Neural progenitor cell (in vitro differentiated cells): Measurements from ENCODE around the gene AK8. TPM values are rescaled to one million over a fixed set of nuclear protein-coding genes. Genes with fewer than 3 reads are reported as not detected.

ENCODE experiments used
- DNase-seq: peaks from one replicate; pipeline ENCODE4 v3.0.0-alpha.2; 2016; ENCODE audit warnings: low spot score
- H2AFZ ChIP-seq: fragments of 200-600 bp; sonication (generic); replicated peaks from 2 replicates; pipeline ENCODE4 v1.6.1; 2016; ENCODE audit warnings: antibody characterized with exemption
- H3F3A ChIP-seq: fragments of 200-600 bp; sonication (generic); 2 replicates; pipeline ENCODE4 v1.6.1; 2016; ENCODE audit warnings: antibody characterized with exemption, low read depth
- H3K27ac ChIP-seq: fragments of 200-600 bp; sonication (generic); 2 replicates; pipeline ENCODE4 v1.5.1; 2016; ENCODE audit warnings: mild to moderate bottlenecking
- H3K27me3 ChIP-seq: fragments of 200-600 bp; sonication (generic); 2 replicates; pipeline ENCODE4 v1.6.1; 2016; ENCODE audit warnings: mild to moderate bottlenecking, moderate library complexity
- H3K36me3 ChIP-seq: fragments of 200-600 bp; sonication (generic); 2 replicates; pipeline ENCODE4 v1.5.1; 2016
- H3K4me1 ChIP-seq: fragments of 200-600 bp; sonication (generic); 2 replicates; pipeline ENCODE4 v1.6.1; 2016; ENCODE audit warnings: mixed run types
- H3K4me2 ChIP-seq: fragments of 200-600 bp; sonication (generic); 2 replicates; pipeline ENCODE4 v1.6.1; 2016
- H3K4me3 ChIP-seq: fragments of 200-600 bp; sonication (generic); 2 replicates; pipeline ENCODE4 v1.5.1; 2016
- H3K79me2 ChIP-seq: fragments of 200-600 bp; sonication (generic); 2 replicates; pipeline ENCODE4 v1.6.1; 2016; ENCODE audit warnings: low read depth
- H3K9ac ChIP-seq: fragments of 200-600 bp; sonication (generic); 2 replicates; pipeline ENCODE4 v1.6.1; 2016
- H3K9me3 ChIP-seq: fragments of 200-600 bp; sonication (generic); 2 replicates; pipeline ENCODE4 v1.5.1; 2016; ENCODE audit warnings: low read depth
- H4K20me1 ChIP-seq: fragments of 200-600 bp; sonication (generic); 2 replicates; pipeline ENCODE4 v1.6.1; 2016; ENCODE audit warnings: low read depth
- H3K27ac Mint-ChIP-seq: 3 replicates; pipeline ENCODE4 v1.8.0; 2021; ENCODE audit warnings: mixed read lengths
- H3K27me3 Mint-ChIP-seq: 2 replicates; pipeline ENCODE4 v1.8.0; 2022; ENCODE audit warnings: low read depth, mild to moderate bottlenecking, inconsistent platforms, moderate library complexity, mixed read lengths; ENCODE audit not compliant: insufficient read depth
- H3K36me3 Mint-ChIP-seq: 3 replicates; pipeline ENCODE4 v1.8.0; 2021; ENCODE audit warnings: mixed read lengths
- H3K4me1 Mint-ChIP-seq: 3 replicates; pipeline ENCODE4 v1.8.0; 2021; ENCODE audit warnings: mixed read lengths
- H3K4me3 Mint-ChIP-seq: 3 replicates; pipeline ENCODE4 v1.8.0; 2021; ENCODE audit warnings: mild to moderate bottlenecking, moderate library complexity, mixed read lengths
- H3K9me3 Mint-ChIP-seq: 3 replicates; pipeline ENCODE4 v1.8.0; 2020; ENCODE audit warnings: mixed read lengths
- EZH2 ChIP-seq: fragments of 200-600 bp; sonication (generic); IDR thresholded peaks from 2 replicates; pipeline ENCODE4 v1.6.1; 2017; ENCODE audit warnings: antibody characterized with exemption, mild to moderate bottlenecking, moderate library complexity
- EZH2phosphoT487 ChIP-seq: fragments of 200-600 bp; sonication (generic); IDR thresholded peaks from 2 replicates; pipeline ENCODE4 v1.6.1; 2017; ENCODE audit warnings: antibody characterized with exemption
- total RNA-seq: library from RNA; depleted of rRNA; stranded (reverse); fragments of >200 nt; gene quantifications from 2 replicates; pipeline ENCODE4 v1.2.3, GENCODE V29; 2015; ENCODE audit warnings: low replicate concordance
- TF ChIP-seq, protein P1 (sequence below): fragments of 200-600 bp; sonication (generic); IDR thresholded peaks from 2 replicates; pipeline ENCODE4 v1.5.1; 2017; ENCODE audit warnings: antibody characterized with exemption, mild to moderate bottlenecking

Gene AK8
- total RNA-seq, 1 donor from 2014 or later = 0.43 TPM

DNA sequence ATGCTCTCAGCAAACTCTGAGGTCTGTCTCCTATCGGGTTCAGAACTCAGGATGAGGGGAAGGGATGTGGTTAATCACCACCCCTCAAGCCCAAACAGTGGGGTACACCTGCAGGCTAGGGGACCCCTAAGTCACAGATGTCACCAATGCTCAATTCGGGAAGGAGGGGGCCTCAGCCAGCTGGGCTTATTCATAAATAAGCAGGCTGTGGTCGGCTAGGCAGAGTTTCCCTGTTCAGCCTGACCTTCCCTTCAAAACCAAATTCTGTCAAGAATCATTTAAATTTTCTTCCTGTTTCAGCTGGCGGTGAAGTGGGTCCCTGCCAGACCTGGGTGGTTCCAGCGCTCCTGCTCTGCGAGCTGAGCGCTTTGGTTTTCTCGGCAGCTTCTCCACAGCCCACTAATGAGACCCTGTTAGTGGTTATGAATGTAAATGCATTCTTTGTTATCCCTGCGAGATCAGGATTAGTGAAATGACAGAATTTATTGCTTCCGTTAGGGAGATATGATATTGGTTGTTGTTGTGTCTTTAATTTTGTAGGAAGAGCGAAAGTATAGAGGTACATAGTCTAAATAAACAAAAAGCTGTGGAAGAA is 68.3 kb downstream of the AK8 start:
- Histone ChIP-seq H3K27me3 (no peaks in the 10 kb centered on the region), H3K4me1 (peaks cover 9% of the 10 kb centered on the region), H3K79me2 (no peaks in the 10 kb centered on the region), H3K9ac (no peak overlapping the region), H2AFZ (no peak overlapping the region), H3K27ac (no peak overlapping the region), H3F3A (no peaks in the 10 kb centered on the region), H3K9me3 (no peaks in the 10 kb centered on the region), H3K4me3 (no peak overlapping the region), H3K36me3 (no peaks in the 10 kb centered on the region), H3K4me2 (no peak overlapping the region), H4K20me1 (no peaks in the 10 kb centered on the region)
- H3K4me3 Mint-ChIP-seq = no peak overlapping the region
- H3K36me3 Mint-ChIP-seq = no peaks in the 10 kb centered on the region
- no peaks in the 10 kb centered on the region for H3K9me3 Mint-ChIP-seq
- H3K4me1 Mint-ChIP-seq = peaks cover 21% of the 10 kb centered on the region
- peaks cover 8% of the 10 kb centered on the region for H3K27me3 Mint-ChIP-seq
- H3K27ac Mint-ChIP-seq = no peak overlapping the region
- TF ChIP-seq, protein P1, sequence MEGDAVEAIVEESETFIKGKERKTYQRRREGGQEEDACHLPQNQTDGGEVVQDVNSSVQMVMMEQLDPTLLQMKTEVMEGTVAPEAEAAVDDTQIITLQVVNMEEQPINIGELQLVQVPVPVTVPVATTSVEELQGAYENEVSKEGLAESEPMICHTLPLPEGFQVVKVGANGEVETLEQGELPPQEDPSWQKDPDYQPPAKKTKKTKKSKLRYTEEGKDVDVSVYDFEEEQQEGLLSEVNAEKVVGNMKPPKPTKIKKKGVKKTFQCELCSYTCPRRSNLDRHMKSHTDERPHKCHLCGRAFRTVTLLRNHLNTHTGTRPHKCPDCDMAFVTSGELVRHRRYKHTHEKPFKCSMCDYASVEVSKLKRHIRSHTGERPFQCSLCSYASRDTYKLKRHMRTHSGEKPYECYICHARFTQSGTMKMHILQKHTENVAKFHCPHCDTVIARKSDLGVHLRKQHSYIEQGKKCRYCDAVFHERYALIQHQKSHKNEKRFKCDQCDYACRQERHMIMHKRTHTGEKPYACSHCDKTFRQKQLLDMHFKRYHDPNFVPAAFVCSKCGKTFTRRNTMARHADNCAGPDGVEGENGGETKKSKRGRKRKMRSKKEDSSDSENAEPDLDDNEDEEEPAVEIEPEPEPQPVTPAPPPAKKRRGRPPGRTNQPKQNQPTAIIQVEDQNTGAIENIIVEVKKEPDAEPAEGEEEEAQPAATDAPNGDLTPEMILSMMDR = no peak
- TF ChIP-seq EZH2phosphoT487 (no peak), EZH2 (no peak)
- no peak for DNase-seq

DNA sequence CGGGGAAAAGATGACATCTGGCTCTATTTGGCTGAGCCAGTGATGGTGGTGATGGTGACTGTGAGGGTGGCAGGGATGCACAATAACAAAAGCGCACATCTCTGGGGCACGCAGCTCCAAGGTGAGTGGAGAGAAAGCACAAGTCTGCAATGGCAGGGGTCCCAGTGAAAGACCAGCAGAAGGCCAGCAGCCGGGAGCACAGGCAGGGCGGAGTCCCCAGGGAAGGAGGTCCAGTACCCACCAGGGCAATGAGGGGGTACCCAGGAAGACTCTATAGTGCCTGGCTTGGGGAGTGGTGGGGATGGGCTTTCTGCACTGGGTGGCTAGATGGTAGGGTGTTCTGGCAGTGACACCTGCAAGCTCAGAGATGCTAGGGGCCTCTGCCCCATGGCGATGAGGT is 69.4 kb downstream of the AK8 start:
- Mint-ChIP-seq H3K4me1 (peaks cover 27% of the 10 kb centered on the region), H3K27ac (no peak overlapping the region), H3K36me3 (no peaks in the 10 kb centered on the region), H3K4me3 (no peak overlapping the region), H3K9me3 (no peaks in the 10 kb centered on the region), H3K27me3 (peaks cover 6% of the 10 kb centered on the region)
- no peak overlapping the region for H3K4me2 ChIP-seq
- no peaks in the 10 kb centered on the region for H4K20me1 ChIP-seq
- DNase-seq = no peak
- no peaks in the 10 kb centered on the region for H3K79me2 ChIP-seq
- H3K27ac ChIP-seq = no peak overlapping the region
- no peak overlapping the region for H2AFZ ChIP-seq
- no peak overlapping the region for H3K9ac ChIP-seq
- H3K4me3 ChIP-seq = no peak overlapping the region
- H3K4me1 ChIP-seq = peaks cover 11% of the 10 kb centered on the region
- TF ChIP-seq EZH2 = no peak
- no peaks in the 10 kb centered on the region for H3K36me3 ChIP-seq
- no peaks in the 10 kb centered on the region for H3K27me3 ChIP-seq
- no peaks in the 10 kb centered on the region for H3K9me3 ChIP-seq
- no peaks in the 10 kb centered on the region for H3F3A ChIP-seq

DNA sequence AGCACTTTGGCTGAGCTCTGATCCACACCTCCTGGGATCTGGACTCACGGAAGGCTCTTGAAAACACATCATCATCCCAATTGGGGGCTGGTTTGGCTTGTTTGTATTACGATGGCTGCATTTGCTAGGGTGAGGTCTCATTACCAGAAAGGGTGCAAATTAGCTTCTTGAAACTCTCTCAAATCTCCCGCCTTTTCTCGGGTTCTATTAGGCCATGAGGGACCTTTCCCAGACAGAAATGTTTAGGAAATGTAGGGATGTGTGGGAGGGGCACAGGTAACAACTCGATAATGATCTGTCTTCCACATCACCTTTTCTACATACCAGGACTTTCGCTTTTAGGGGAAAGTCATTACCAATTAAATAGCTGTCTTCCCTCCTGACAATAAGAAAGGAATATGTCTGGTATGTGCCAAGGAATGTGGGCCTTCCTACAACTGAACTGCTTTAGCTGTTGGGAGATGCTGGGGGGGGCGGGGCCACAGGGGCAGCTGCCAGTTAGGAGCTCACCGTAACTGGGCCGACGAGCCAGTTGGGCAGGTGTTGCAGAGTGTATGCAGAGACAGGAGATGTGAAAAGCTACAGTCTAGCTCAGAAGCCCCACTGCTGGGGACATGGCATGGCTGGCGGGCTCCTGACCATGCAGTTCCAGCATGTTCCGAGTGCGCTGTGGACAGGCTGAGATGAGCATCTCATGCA is 71.2 kb downstream of the AK8 start:
- no peaks in the 10 kb centered on the region for H3K9me3 Mint-ChIP-seq
- peak; percentile 55 for DNase-seq
- H3K27me3 Mint-ChIP-seq = peaks cover 8% of the 10 kb centered on the region
- H3K4me3 Mint-ChIP-seq = no peak overlapping the region
- Histone ChIP-seq H3K4me1 (peaks cover 11% of the 10 kb centered on the region), H3K27ac (no peak overlapping the region), H2AFZ (no peak overlapping the region), H3K9me3 (no peaks in the 10 kb centered on the region), H3K9ac (no peak overlapping the region), H3K36me3 (no peaks in the 10 kb centered on the region), H3K79me2 (no peaks in the 10 kb centered on the region), H3F3A (no peaks in the 10 kb centered on the region), H3K27me3 (no peaks in the 10 kb centered on the region), H4K20me1 (no peaks in the 10 kb centered on the region), H3K4me3 (no peak overlapping the region), H3K4me2 (no peak overlapping the region)
- no peak overlapping the region for H3K27ac Mint-ChIP-seq
- H3K4me1 Mint-ChIP-seq = peaks cover 37% of the 10 kb centered on the region
- H3K36me3 Mint-ChIP-seq = peaks cover 1% of the 10 kb centered on the region
- TF ChIP-seq EZH2phosphoT487 (no peak), EZH2 (no peak)
- TF ChIP-seq, protein P1 = no peak

DNA sequence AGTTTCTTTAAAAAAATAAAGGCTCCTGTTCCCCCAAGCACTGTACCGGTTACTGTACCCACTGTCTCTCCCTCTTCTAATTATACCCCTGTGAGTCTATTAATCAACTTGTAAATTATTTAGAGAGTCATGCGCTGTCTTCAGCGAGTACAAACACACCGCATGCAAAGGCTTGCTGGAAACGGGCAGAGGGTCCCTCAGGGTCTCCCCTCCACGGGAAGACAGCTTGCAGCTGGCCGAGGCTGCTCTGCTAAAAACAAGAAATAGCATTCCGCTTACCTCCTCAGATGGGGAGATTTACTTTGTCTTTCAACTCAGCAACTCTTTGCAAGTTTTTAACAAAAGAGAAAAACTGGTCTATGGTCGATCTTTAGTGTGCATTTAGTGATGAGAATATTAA is 71.8 kb downstream of the AK8 start:
- TF ChIP-seq, protein P1 = no peak
- no peak for TF ChIP-seq EZH2
- no peak for TF ChIP-seq EZH2phosphoT487
- no peaks in the 10 kb centered on the region for H3F3A ChIP-seq
- H3K36me3 Mint-ChIP-seq = peaks cover 1% of the 10 kb centered on the region
- H3K27me3 ChIP-seq = no peaks in the 10 kb centered on the region
- no peaks in the 10 kb centered on the region for H3K9me3 ChIP-seq
- H3K4me2 ChIP-seq = no peak overlapping the region
- peaks cover 11% of the 10 kb centered on the region for H3K4me1 ChIP-seq
- no peak overlapping the region for H2AFZ ChIP-seq
- peaks cover 8% of the 10 kb centered on the region for H3K27me3 Mint-ChIP-seq
- H3K9me3 Mint-ChIP-seq = no peaks in the 10 kb centered on the region
- no peak for DNase-seq
- no peak overlapping the region for H3K9ac ChIP-seq
- peaks cover 37% of the 10 kb centered on the region for H3K4me1 Mint-ChIP-seq
- no peak overlapping the region for H3K27ac Mint-ChIP-seq
- no peaks in the 10 kb centered on the region for H3K36me3 ChIP-seq
- H3K27ac ChIP-seq = no peak overlapping the region
- H3K4me3 ChIP-seq = no peak overlapping the region
- no peaks in the 10 kb centered on the region for H3K79me2 ChIP-seq
- no peaks in the 10 kb centered on the region for H4K20me1 ChIP-seq
- no peak overlapping the region for H3K4me3 Mint-ChIP-seq
